Activated CD4-positive, alpha-beta T cell treated with anti-CD3 and anti-CD28 coated beads, Interleukin-2, amount 50 U/mL, for 1 hour (primary cell): Measurements from ENCODE around the gene ASIC3.

ENCODE experiments used
- DNase-seq: peaks from one replicate; pipeline ENCODE4 v3.0.0-alpha.2; 2020

Gene ASIC3

GRCh38 chr7:151058781-151059366, 10.5 kb downstream of the ASIC3 start:
- no peak for DNase-seq

- peak; percentile 62 for DNase-seq
Observed at GRCh38 chr7:151059367-151060112, 11.2 kb downstream of the ASIC3 start, which contains the start of gene SLC4A2. SLC4A2 (plus strand) TSS chr7:151059589; CDS start chr7:151061988, 2,399 bp downstream.

GRCh38 chr7:151060113-151060415, 11.7 kb downstream of the ASIC3 start:
- DNase-seq = no peak

- no peak for DNase-seq
Observed at GRCh38 chr7:151060416-151061212, 12.3 kb downstream of the ASIC3 start.

GRCh38 chr7:151061213-151062110, 13.1 kb downstream of the ASIC3 start:
- no peak for DNase-seq

- DNase-seq = no peak
Observed at GRCh38 chr7:151062111-151062398, 13.7 kb downstream of the ASIC3 start.

- DNase-seq = no peak
Observed at GRCh38 chr7:151062399-151063211, 14.3 kb downstream of the ASIC3 start.

- DNase-seq = no peak
Observed at GRCh38 chr7:151063212-151063561, 14.9 kb downstream of the ASIC3 start.

- DNase-seq = no peak
Observed at GRCh38 chr7:151064454-151064853, 16.1 kb downstream of the ASIC3 start.

- no peak for DNase-seq
Observed at GRCh38 chr7:151064993-151065392, 16.7 kb downstream of the ASIC3 start.

- DNase-seq = no peak
Observed at GRCh38 chr7:151065516-151065915, 17.2 kb downstream of the ASIC3 start.

GRCh38 chr7:151066273-151066974, 18.1 kb downstream of the ASIC3 start:
- DNase-seq = no peak

GRCh38 chr7:151068069-151068773, 19.9 kb downstream of the ASIC3 start:
- no peak for DNase-seq

- DNase-seq = no peak
Observed at GRCh38 chr7:151069841-151070573, 21.7 kb downstream of the ASIC3 start.

- DNase-seq = no peak
Observed at GRCh38 chr7:151070574-151070960, 22.2 kb downstream of the ASIC3 start.

- no peak for DNase-seq
Observed at GRCh38 chr7:151071032-151071866, 22.9 kb downstream of the ASIC3 start.

GRCh38 chr7:151073990-151074389, 25.7 kb downstream of the ASIC3 start:
- no peak for DNase-seq

GRCh38 chr7:151074817-151075661, 26.7 kb downstream of the ASIC3 start:
- DNase-seq = no peak

- no peak for DNase-seq
Observed at GRCh38 chr7:151075662-151075971, 27.3 kb downstream of the ASIC3 start.
